Measurements from ENCODE around the gene DNMT3A.

DNA sequence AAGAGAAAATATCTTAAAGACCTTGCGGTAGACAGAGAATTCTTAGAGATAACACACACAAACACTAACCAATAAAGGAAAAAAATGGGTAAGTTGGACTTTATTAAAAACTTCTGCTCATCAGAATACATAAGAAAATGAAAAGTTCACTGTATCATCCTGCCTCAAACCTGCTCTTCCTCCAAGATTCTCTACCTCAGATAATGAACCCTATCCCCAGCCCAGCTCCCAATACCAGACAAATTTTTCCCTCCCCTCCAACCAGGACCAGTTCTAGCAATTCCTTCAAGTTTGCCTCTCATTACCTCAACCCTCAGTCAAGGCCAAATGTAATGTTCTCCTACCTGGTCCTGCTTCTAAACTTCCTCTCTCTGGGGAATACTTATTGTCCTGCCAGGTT, 79.4 kb downstream of the DNMT3A start:
- TF ChIP-seq POLR2A (IDR thresholded peaks at IDR 0.05; ENCODE audit: low read depth, low read length) (no peak), POLR2AphosphoS5 (IDR thresholded peaks at IDR 0.05; ENCODE audit: low read depth, low read length) (no peak)

Data from GM12891 (cell line).